Loucy (cell line): ENCODE data around the gene RBKS.

ENCODE experiments used
- H2AFZ ChIP-seq: fragments of 200-600 bp; sonication (generic); 2 replicates; pipeline ENCODE4 v1.6.0; 2016; ENCODE audit warnings: antibody characterized with exemption, mild to moderate bottlenecking, low read length, moderate library complexity
- H3F3A ChIP-seq: fragments of 200-600 bp; 2 replicates; pipeline ENCODE4 v1.6.0; 2016; ENCODE audit warnings: antibody characterized with exemption, low read depth, mild to moderate bottlenecking
- H3K27me3 ChIP-seq: fragments of 200-600 bp; sonication (generic); 2 replicates; pipeline ENCODE4 v1.6.1; 2014; ENCODE audit warnings: low read length, mild to moderate bottlenecking; ENCODE audit not compliant: insufficient read depth, poor library complexity, severe bottlenecking
- H3K36me3 ChIP-seq: fragments of 200-600 bp; sonication (generic); 2 replicates; pipeline ENCODE4 v1.6.1; 2016; ENCODE audit warnings: low read length; ENCODE audit not compliant: insufficient read depth
- H3K4me1 ChIP-seq: fragments of 200-600 bp; sonication (generic); 2 replicates; pipeline ENCODE4 v1.5.1; 2014; ENCODE audit warnings: low read length, mild to moderate bottlenecking; ENCODE audit not compliant: insufficient read depth, poor library complexity, severe bottlenecking
- H3K4me2 ChIP-seq: fragments of 200-600 bp; sonication (generic); 2 replicates; pipeline ENCODE4 v1.6.0; 2014; ENCODE audit warnings: antibody characterized with exemption, low read length, low read depth, mild to moderate bottlenecking; ENCODE audit not compliant: poor library complexity, severe bottlenecking
- H3K4me3 ChIP-seq: fragments of 200-600 bp; sonication (generic); 2 replicates; pipeline ENCODE4 v1.5.1; 2014; ENCODE audit warnings: low read length, mild to moderate bottlenecking, mixed read lengths; ENCODE audit not compliant: poor library complexity, severe bottlenecking
- H3K79me2 ChIP-seq: fragments of 200-600 bp; sonication (generic); 2 replicates; pipeline ENCODE4 v1.6.1; 2014; ENCODE audit warnings: low read length; ENCODE audit not compliant: insufficient read depth
- H3K9ac ChIP-seq: fragments of 200-600 bp; sonication (generic); 2 replicates; pipeline ENCODE4 v1.6.0; 2014; ENCODE audit warnings: mild to moderate bottlenecking, low read depth, low read length, moderate library complexity; ENCODE audit not compliant: poor library complexity, severe bottlenecking
- H3K9me2 ChIP-seq: fragments of 200-600 bp; sonication (generic); replicated peaks from 2 replicates; pipeline ENCODE4 v1.6.1; 2016; ENCODE audit warnings: low read depth, low read length, mixed read lengths
- H3K9me3 ChIP-seq: fragments of 200-600 bp; sonication (generic); 2 replicates; pipeline ENCODE4 v1.6.1; 2014; ENCODE audit warnings: mild to moderate bottlenecking, antibody characterized with exemption, low read length, low read depth; ENCODE audit not compliant: insufficient read depth
- H4K20me1 ChIP-seq: fragments of 200-600 bp; sonication (generic); 2 replicates; pipeline ENCODE4 v1.6.0; 2014; ENCODE audit warnings: antibody characterized with exemption, low read length, mild to moderate bottlenecking; ENCODE audit not compliant: insufficient read depth, poor library complexity, severe bottlenecking
- CTCF ChIP-seq: fragments of 200-600 bp; sonication (generic); conservative IDR thresholded peaks from 2 replicates; pipeline ENCODE4 v1.5.1; 2014; ENCODE audit warnings: mild to moderate bottlenecking, antibody characterized with exemption, low read length
- EZH2phosphoT487 ChIP-seq: fragments of 200-600 bp; IDR thresholded peaks from 2 replicates; pipeline ENCODE4 v1.6.1; 2018; ENCODE audit warnings: antibody characterized with exemption, mild to moderate bottlenecking, moderate library complexity, borderline replicate concordance

RBKS gene

GRCh38 chr2:27847333-27847732 is 42.9 kb downstream of the RBKS start:
- Histone ChIP-seq H3K9ac (no peak overlapping the region), H3F3A (no peaks in the 10 kb centered on the region), H3K9me2 (no peaks in the 10 kb centered on the region), H2AFZ (no peak overlapping the region), H3K4me1 (no peaks in the 10 kb centered on the region), H3K4me3 (no peak overlapping the region), H3K36me3 (no peaks in the 10 kb centered on the region), H3K9me3 (no peaks in the 10 kb centered on the region), H3K79me2 (no peaks in the 10 kb centered on the region), H3K4me2 (no peak overlapping the region), H4K20me1 (no peaks in the 10 kb centered on the region), H3K27me3 (no peaks in the 10 kb centered on the region)
- no peak for TF ChIP-seq CTCF
- no peak for TF ChIP-seq EZH2phosphoT487

GRCh38 chr2:27844821-27845255 is 45.3 kb downstream of the RBKS start:
- Histone ChIP-seq H2AFZ (no peak overlapping the region), H3K4me3 (no peak overlapping the region), H4K20me1 (no peaks in the 10 kb centered on the region), H3K4me1 (no peaks in the 10 kb centered on the region), H3K9me2 (no peaks in the 10 kb centered on the region), H3K4me2 (no peak overlapping the region), H3K79me2 (no peaks in the 10 kb centered on the region), H3K9ac (no peak overlapping the region), H3K27me3 (no peaks in the 10 kb centered on the region), H3K9me3 (no peaks in the 10 kb centered on the region), H3F3A (no peaks in the 10 kb centered on the region), H3K36me3 (no peaks in the 10 kb centered on the region)
- no peak for TF ChIP-seq CTCF
- TF ChIP-seq EZH2phosphoT487 = no peak

GRCh38 chr2:27843992-27844391 is 46.2 kb downstream of the RBKS start:
- TF ChIP-seq EZH2phosphoT487 (no peak), CTCF (no peak)
- H3K27me3 ChIP-seq = no peaks in the 10 kb centered on the region
- no peaks in the 10 kb centered on the region for H3K4me1 ChIP-seq
- H3F3A ChIP-seq = no peaks in the 10 kb centered on the region
- H3K9me3 ChIP-seq = no peaks in the 10 kb centered on the region
- H3K4me3 ChIP-seq = no peak overlapping the region
- H2AFZ ChIP-seq = no peak overlapping the region
- no peaks in the 10 kb centered on the region for H3K9me2 ChIP-seq
- no peaks in the 10 kb centered on the region for H4K20me1 ChIP-seq
- no peak overlapping the region for H3K4me2 ChIP-seq
- no peaks in the 10 kb centered on the region for H3K79me2 ChIP-seq
- no peaks in the 10 kb centered on the region for H3K36me3 ChIP-seq
- H3K9ac ChIP-seq = no peak overlapping the region
